ENCODE data around the gene LANCL2. TPM values are rescaled to one million over a fixed set of nuclear protein-coding genes. Genes with fewer than 3 reads are reported as not detected.

Gene LANCL2
- total and polyA plus RNA-seq, 9 of the 15 experiments (the other 6 are each of a cell fraction or from before 2014, with no cell fraction given), result 5.3 to 18.5 (median 13.5) TPM

DNA sequence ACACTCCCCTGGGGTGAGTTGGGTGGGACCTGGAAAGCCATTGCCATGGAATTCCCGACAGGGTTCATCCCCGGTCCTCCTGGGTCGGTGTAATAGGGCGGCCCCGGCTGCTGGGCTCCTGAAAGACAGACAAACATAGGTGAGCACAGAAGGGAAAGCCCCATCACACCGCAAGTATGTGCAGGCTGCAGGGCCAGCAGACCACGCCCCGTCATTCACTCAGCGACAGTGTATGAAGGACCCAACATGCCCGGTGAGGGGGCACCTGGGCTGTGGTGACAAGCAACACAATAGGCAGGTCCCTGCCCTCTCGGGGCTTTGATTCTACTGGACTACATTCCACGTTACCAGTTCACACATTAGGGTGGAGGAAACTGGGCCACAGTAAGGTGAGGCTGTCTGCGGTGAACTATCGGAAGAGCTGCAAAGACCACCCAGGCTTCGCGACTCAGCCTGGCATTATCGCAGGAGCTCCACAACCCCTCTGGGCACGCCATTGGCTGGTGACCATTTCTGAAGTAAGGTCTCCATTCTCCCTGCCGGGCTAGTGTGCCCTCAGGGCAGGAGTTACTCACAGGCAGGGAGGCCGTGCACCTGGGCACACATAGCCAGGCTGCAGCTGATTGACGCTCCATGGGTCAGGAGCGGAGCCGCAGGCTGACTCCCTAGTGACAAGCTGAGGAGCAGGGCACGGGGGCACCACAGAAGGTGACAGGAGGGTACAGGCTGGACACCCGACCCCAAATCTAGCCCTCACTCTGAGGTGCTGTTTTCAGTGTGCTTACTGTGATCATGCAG, 108.0 kb downstream of the LANCL2 start:
- POLR2A ChIA-PET, result no interaction called here
- H3K27ac ChIP-seq (ENCODE audit: extremely low read depth, low read depth, low read length), result no peak overlapping the region

More for the DNA sequence above, 108.0 kb downstream of the LANCL2 start:
- no TSS peak for BruUV-seq (replicated peaks)
- DNase-seq (ENCODE audit: extremely low read depth in 1 of 4, low spot score in 3 of 4) (no peak), FAIRE-seq (no peak), ATAC-seq (no peak)
- intact Hi-C loops (cut with micrococcal nuclease), result no loop called here
- Histone ChIP-seq H3K36me3 (ENCODE audit: control insufficient read depth, insufficient read depth, low read length) (peaks cover 4% of the 10 kb centered on the region; the same call in 1 of the 3 replicates), H3K9me1 (ENCODE audit: control insufficient read depth, insufficient read depth, low read length) (no peaks in the 10 kb centered on the region), H3K9ac (ENCODE audit: insufficient read depth in 1 of 2, low read depth in 2 of 2, low read length in 2 of 2) (peak overlapping the region in 1 of 2 experiments; percentile 32; a peak in 1 of 4 replicates), H3K4me2 (ENCODE audit: insufficient read depth, low read length) (no peak overlapping the region), H2AFZ (ENCODE audit: low read depth, low read length) (no peak overlapping the region), H3K9me3 (replicated peaks; ENCODE audit: control insufficient read depth, insufficient read depth, low read depth, low read length) (no peaks in the 10 kb centered on the region), H3K4me3 (no peak overlapping the region), H4K20me1 (replicated peaks; ENCODE audit: control insufficient read depth, insufficient read depth, low read length) (no peaks in the 10 kb centered on the region), H3K27me3 (ENCODE audit: control insufficient read depth in 2 of 2, insufficient read depth in 2 of 2, low read length in 2 of 2) (no peaks in the 10 kb centered on the region), H3K4me1 (replicated peaks in 1 of 2; ENCODE audit: control insufficient read depth in 2 of 2, insufficient read depth in 2 of 2, low read length in 2 of 2) (no peaks in the 10 kb centered on the region), H3K79me2 (ENCODE audit: control insufficient read depth, insufficient read depth, low read length) (no peaks in the 10 kb centered on the region)
- WGBS (ENCODE audit: insufficient coverage, low coverage, missing lambda C conversion rate), result 90% methylated on average over 24 of the region's 25 CpGs
- TF ChIP-seq, protein P1, sequence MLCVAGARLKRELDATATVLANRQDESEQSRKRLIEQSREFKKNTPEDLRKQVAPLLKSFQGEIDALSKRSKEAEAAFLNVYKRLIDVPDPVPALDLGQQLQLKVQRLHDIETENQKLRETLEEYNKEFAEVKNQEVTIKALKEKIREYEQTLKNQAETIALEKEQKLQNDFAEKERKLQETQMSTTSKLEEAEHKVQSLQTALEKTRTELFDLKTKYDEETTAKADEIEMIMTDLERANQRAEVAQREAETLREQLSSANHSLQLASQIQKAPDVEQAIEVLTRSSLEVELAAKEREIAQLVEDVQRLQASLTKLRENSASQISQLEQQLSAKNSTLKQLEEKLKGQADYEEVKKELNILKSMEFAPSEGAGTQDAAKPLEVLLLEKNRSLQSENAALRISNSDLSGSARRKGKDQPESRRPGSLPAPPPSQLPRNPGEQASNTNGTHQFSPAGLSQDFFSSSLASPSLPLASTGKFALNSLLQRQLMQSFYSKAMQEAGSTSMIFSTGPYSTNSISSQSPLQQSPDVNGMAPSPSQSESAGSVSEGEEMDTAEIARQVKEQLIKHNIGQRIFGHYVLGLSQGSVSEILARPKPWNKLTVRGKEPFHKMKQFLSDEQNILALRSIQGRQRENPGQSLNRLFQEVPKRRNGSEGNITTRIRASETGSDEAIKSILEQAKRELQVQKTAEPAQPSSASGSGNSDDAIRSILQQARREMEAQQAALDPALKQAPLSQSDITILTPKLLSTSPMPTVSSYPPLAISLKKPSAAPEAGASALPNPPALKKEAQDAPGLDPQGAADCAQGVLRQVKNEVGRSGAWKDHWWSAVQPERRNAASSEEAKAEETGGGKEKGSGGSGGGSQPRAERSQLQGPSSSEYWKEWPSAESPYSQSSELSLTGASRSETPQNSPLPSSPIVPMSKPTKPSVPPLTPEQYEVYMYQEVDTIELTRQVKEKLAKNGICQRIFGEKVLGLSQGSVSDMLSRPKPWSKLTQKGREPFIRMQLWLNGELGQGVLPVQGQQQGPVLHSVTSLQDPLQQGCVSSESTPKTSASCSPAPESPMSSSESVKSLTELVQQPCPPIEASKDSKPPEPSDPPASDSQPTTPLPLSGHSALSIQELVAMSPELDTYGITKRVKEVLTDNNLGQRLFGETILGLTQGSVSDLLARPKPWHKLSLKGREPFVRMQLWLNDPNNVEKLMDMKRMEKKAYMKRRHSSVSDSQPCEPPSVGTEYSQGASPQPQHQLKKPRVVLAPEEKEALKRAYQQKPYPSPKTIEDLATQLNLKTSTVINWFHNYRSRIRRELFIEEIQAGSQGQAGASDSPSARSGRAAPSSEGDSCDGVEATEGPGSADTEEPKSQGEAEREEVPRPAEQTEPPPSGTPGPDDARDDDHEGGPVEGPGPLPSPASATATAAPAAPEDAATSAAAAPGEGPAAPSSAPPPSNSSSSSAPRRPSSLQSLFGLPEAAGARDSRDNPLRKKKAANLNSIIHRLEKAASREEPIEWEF (CRISPR knock-in tag; IDR thresholded peaks at IDR 0.05), result no peak
- TF ChIP-seq ZFP36 (IDR thresholded peaks at IDR 0.05; ENCODE audit: low read depth, low read length, partially characterized antibody) (no peak), ZNF561 (CRISPR knock-in tag; conservative IDR thresholded peaks at IDR 0.05) (no peak), ELF2 (CRISPR knock-in tag; IDR thresholded peaks at IDR 0.05) (no peak)
- TF ChIP-seq, protein P2, sequence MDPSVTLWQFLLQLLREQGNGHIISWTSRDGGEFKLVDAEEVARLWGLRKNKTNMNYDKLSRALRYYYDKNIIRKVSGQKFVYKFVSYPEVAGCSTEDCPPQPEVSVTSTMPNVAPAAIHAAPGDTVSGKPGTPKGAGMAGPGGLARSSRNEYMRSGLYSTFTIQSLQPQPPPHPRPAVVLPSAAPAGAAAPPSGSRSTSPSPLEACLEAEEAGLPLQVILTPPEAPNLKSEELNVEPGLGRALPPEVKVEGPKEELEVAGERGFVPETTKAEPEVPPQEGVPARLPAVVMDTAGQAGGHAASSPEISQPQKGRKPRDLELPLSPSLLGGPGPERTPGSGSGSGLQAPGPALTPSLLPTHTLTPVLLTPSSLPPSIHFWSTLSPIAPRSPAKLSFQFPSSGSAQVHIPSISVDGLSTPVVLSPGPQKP (CRISPR knock-in tag; IDR thresholded peaks at IDR 0.05), result no peak
- TF ChIP-seq, protein P3, sequence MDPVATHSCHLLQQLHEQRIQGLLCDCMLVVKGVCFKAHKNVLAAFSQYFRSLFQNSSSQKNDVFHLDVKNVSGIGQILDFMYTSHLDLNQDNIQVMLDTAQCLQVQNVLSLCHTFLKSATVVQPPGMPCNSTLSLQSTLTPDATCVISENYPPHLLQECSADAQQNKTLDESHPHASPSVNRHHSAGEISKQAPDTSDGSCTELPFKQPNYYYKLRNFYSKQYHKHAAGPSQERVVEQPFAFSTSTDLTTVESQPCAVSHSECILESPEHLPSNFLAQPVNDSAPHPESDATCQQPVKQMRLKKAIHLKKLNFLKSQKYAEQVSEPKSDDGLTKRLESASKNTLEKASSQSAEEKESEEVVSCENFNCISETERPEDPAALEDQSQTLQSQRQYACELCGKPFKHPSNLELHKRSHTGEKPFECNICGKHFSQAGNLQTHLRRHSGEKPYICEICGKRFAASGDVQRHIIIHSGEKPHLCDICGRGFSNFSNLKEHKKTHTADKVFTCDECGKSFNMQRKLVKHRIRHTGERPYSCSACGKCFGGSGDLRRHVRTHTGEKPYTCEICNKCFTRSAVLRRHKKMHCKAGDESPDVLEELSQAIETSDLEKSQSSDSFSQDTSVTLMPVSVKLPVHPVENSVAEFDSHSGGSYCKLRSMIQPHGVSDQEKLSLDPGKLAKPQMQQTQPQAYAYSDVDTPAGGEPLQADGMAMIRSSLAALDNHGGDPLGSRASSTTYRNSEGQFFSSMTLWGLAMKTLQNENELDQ (CRISPR knock-in tag; IDR thresholded peaks at IDR 0.05; ENCODE audit: borderline replicate concordance), result no peak
- in situ Hi-C loops (cut with MboI), result no loop called here
- CTCF ChIA-PET (ENCODE audit: low intra/inter-chr PET ratio), result no interaction called here
